ENCODE results near the gene NOTUM. TPM values are rescaled to one million over a fixed set of nuclear protein-coding genes. Genes with fewer than 3 reads are reported as not detected.
"Not testable (repeated sequence)": the region's sequence is repeated elsewhere in the genome, so short reads cannot be mapped to it uniquely, and the experiment has no call there.

NOTUM gene
- polyA plus RNA-seq, 1 donor = 2.2 TPM

DNA sequence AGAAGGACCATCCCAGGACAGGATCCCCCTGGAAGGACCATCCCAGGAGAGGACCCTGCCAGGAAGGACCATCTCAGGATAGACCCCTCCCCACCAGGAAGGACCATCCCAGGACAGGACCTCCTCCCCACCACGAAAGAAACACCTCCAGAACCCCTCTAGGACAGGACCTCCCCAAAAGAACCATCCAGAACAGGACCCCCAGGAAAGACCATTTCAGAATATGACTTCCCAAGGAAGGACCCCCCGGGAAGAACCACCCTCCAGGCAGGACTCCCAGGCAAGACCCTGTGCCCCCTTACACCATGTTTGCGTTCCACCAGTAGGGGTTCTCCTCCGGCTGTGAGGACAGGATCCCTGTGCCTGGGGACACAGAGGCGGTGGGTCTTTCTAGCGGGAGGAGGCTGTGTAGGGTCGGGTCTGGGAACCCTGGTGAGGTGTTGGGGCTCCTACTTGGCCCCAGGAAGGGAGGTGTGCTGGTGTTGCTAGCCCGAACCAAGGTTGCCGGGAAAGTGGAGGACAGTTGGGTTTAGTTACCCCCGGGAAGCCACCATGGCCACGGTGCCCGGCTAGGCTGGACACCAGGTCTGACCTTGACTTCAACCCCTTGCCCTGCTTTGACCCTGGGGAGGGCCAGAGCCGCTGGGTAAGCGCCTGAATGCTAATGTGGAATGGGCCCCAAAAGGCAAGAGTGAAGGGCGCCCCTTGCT lies 2.2 kb downstream of the NOTUM start:
- DNase-seq = no peak

DNA sequence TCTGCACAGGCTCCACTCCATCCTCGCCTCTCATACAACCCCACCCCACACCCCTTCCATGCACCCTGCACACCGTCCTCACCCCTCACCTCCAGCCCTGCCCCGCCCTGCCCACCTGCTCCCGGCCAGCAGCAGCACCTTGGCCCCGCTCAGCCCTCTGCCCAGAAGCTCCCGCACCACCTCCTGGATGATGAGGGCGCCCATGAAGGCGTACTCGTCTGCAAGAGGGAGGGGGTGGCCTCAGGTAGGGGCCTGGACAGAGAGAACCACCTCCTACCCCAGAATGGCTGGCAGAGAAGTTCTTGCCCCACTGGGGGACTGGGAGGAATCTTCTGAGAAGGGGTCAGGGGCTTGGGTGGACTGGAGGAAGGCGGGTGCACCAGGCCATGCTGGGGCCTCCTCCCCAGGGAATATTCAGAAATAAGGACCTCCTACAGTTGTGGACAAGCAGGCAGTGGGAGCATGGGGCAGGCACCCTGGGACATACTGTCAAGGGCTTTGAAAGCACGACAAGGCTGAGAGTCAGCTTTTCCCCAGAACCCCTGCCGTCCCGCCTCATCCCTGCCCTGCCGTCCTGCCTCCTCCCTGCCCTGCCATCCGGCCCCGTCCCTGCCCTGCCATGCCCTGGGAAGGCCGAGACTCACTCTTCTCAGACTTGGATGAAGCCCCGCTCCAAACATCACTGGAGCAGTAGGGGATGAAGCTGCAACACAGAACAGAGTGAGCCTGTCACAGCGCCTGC lies 3.1 kb downstream of the NOTUM start:
- no peak for DNase-seq

- DNase-seq = no peak
These were observed 4.1 kb downstream of the NOTUM start for GRCh38 chr17:81956607-81957589.

DNA sequence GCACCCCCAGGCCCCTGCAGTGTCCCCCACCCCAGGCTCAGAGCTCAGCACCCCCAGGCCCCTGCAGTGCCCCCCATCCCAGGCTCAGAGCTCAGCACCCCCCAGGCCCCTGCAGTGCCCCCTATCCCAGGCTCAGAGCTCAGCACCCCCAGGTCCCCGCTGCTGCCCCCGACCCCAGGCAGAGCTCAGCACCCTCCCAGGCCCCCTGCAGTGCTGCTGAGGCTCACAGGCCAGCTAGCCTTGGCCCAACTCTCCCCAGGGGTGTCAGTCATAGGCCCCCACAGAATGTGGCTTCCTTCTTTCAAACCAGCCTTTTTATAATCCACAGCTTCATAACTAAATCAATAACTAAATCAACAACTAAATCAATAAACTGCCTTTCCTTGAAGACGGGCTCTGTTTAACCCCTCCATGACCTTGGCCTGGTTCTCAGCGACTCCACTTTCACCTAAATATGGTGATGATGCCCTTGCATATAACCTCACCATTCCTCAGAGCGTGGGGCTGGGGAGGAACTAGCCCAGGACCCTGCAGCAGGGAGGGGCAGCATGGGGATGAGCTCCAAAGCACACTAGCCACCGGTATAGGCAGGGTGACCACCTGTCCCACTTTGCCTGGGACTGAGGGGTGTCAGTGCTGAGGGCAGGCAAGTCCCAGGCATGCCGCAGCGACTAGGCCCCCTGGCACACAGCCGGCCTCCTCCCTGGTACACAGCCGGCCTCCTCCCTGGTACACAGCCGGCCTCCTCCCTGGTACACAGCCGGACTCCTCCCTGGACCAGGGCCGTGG lies 5.0 kb downstream of the NOTUM start:
- DNase-seq = no peak

GRCh38 chr17:81955058-81955681 lies 5.8 kb downstream of the NOTUM start:
- DNase-seq = no peak

GRCh38 chr17:81954131-81955057 lies 6.6 kb downstream of the NOTUM start:
- DNase-seq = no peak

GRCh38 chr17:81953443-81953842 lies 7.5 kb downstream of the NOTUM start:
- not testable (repeated sequence) for DNase-seq

DNA sequence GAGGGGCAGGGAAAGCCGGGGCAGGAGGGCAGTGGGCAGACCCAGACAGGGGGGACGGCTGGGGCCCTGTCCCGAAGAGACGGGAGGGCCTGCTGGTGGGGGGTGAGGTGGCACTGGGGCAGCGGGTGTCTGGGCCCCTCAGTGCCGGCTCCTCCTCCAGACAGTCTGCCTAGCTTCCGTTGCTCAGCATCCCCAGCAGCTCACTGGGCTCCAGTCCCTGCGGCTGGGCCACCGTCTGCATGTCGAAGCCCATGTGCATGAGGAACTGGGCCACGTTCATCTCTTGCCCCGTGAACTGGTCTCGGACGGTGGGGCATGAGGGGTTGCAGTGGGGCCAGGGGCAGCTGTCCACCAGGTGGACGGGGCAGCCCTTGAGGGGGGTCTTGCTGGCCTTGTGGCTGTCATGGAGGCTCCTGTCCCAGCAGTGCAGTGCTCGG lies 8.2 kb downstream of the NOTUM start:
- DNase-seq = no peak

GRCh38 chr17:81951785-81952684 lies 9.0 kb downstream of the NOTUM start:
- no peak for DNase-seq

GRCh38 chr17:81950501-81950900 lies 10.5 kb downstream of the NOTUM start:
- no peak for DNase-seq

- DNase-seq = no peak
These were observed 12.2 kb downstream of the NOTUM start for GRCh38 chr17:81948635-81949378.

GRCh38 chr17:81947189-81947588 lies 13.8 kb downstream of the NOTUM start, which contains the start of gene MYADML2:
Gene MYADML2 (minus strand): TSS chr17:81947233. CDS start chr17:81941741, 5,492 bp downstream.
- DNase-seq = no peak

GRCh38 chr17:81944858-81945257 lies 16.1 kb downstream of the NOTUM start:
- DNase-seq = no peak

DNA sequence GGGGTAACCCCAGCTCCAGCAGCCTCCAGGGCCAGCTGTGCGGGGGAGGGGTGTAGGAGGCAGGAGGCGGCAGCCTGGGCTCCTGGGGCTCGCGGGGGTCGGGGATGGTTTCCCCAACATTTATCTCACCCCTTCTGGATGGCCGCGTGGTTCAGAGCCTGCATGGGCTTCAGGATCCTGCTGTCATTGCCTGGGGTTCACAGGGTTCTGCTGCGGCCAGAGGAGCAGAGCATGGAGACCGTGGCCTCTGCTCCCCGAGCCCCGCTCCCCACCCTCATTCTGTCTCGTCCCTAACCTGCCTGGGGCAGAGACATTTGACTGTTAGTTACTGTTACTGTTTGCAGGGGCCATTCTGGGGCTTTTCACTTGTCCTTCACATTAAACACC lies 18.8 kb downstream of the NOTUM start:
- no peak for DNase-seq

GRCh38 chr17:81941484-81942166 lies 19.4 kb downstream of the NOTUM start:
- no peak for DNase-seq

- DNase-seq = no peak
These were observed 20.2 kb downstream of the NOTUM start for GRCh38 chr17:81940538-81941483.

Measured in left kidney (tissue), 2 donors.